Activated CD8-positive, alpha-beta memory T cell treated with anti-CD3 and anti-CD28 coated beads, Interleukin-2, amount 10 ng/mL, durations not matched to agents 7 days and 5 days (primary cell): ENCODE data around the gene NEK8. TPM values are rescaled to one million over a fixed set of nuclear protein-coding genes. Genes with fewer than 3 reads are reported as not detected.
A peak's percentile ranks its signal among the peaks of the same experiment; 100 is the strongest.
"Not testable (repeated sequence)": the region's sequence is repeated elsewhere in the genome, so short reads cannot be mapped to it uniquely, and the experiment has no call there.

Experiments
- ATAC-seq: fragments of 150-1000 bp; cut with Tn5 transposase; one replicate; pipeline ENCODE4 v1.10.0; 2021; ENCODE audit warnings: moderate library complexity
- CTCF ChIA-PET: fragments of 350-600 bp; sonication (Branson Sonifier 250); formaldehyde crosslinking; loops from one replicate; lab custom pipeline; 2021; ENCODE audit warnings: antibody characterized with exemption; lab: Charles Lee
- DNase-seq: peaks from one replicate; pipeline ENCODE4 v3.0.0-alpha.2; 2020
- H3K27ac Mint-ChIP-seq: one replicate; pipeline ENCODE4 v1.8.0; 2021; ENCODE audit warnings: mild to moderate bottlenecking, mixed read lengths
- H3K27me3 Mint-ChIP-seq: one replicate; pipeline ENCODE4 v1.8.0; 2021; ENCODE audit warnings: mixed read lengths
- H3K36me3 Mint-ChIP-seq: one replicate; pipeline ENCODE4 v1.8.0; 2021; ENCODE audit warnings: mild to moderate bottlenecking, mixed read lengths
- H3K4me1 Mint-ChIP-seq: one replicate; pipeline ENCODE4 v1.8.0; 2021; ENCODE audit warnings: mixed read lengths
- H3K4me3 Mint-ChIP-seq: one replicate; pipeline ENCODE4 v1.8.0; 2021; ENCODE audit warnings: mild to moderate bottlenecking, moderate library complexity, mixed read lengths
- H3K9me3 Mint-ChIP-seq: one replicate; pipeline ENCODE4 v1.8.0; 2022; ENCODE audit warnings: low read depth, mixed read lengths
- total RNA-seq, 2 experiments: library from RNA; stranded (reverse); gene quantifications; one replicate each; pipeline ENCODE4 v1.2.3, GENCODE V29; 2021

The NEK8 gene
- total RNA-seq, 2 experiments from 2014 or later: 3.6 to 5.1 TPM

GRCh38 chr17:28759256-28759865, 30.8 kb downstream of the NEK8 start:
- CTCF ChIA-PET: interaction anchor here (7.2 kb wide), 1 partner anchor 8 kb away, joined by 98 read pairs; no protein-coding TSS in a partner anchor
- ATAC-seq: no peak

DNA sequence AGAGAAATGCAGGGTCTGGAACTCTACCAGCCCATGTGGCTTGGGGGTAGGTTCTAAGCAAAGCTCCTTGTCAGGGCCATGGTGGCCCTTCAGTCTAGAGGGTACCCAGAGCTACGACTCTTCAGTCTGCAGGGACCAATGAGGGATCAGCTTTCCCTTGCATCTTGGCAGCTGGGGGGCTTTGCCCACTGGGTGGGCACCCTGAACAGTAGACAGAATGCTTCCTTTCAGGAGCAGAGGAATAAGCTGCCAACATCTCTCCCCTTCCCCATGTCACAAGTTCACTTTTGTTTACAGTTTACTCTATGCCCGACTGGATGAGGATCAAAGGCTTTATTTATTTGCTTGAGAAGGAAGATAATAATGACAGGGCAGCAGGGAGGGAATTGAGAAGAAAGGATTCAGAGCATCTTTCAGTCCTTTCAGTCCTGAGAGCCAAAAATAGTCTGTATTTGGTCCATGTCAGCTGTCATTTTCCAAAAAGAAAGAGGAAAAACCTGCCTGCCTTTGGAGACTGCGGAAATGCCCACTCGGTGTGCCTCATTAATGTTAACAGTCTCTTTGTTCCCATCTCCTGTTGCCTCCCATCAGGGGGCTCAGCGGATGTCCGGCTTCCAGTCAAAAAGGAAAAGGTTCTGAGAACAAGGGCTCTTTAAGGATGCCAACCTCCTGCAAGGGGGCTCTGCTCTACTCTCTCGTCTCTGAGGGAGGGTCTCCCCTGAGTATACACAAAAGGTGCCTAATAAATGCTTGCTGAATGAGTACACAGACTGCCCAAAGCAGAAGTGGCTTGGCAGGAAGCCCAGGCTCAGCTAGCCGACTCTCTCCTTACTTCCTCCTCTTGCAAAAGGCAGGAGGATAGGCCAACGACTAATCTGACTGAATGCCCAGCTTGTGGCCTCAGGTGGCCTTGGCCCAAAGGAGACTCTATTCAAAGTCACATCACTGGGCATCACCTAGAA, 32.3 kb downstream of the NEK8 start:
- H3K27me3 Mint-ChIP-seq: no peaks in the 10 kb centered on the region
- H3K27ac Mint-ChIP-seq: no peak overlapping the region
- peaks cover 19% of the 10 kb centered on the region for H3K36me3 Mint-ChIP-seq
- CTCF ChIA-PET: interaction anchor here (1.2 to 7.2 kb wide), 8 partner anchors 9 to 193 kb away, joined by 3 to 98 read pairs (median 4); partner anchors contain the start of genes DHRS13, FAM222B, FLOT2 and NEK8
- ATAC-seq: no peak
- DNase-seq: no peak
- no peak overlapping the region for H3K4me3 Mint-ChIP-seq
- H3K9me3 Mint-ChIP-seq: no peaks in the 10 kb centered on the region
- H3K4me1 Mint-ChIP-seq: peaks cover 37% of the 10 kb centered on the region

More at GRCh38 chr17:28759256-28759865, 30.8 kb downstream of the NEK8 start:
- no peak for DNase-seq
- Mint-ChIP-seq H3K9me3 (no peaks in the 10 kb centered on the region), H3K27ac (no peak overlapping the region), H3K4me1 (peaks cover 27% of the 10 kb centered on the region), H3K27me3 (no peaks in the 10 kb centered on the region), H3K4me3 (no peak overlapping the region), H3K36me3 (peaks cover 17% of the 10 kb centered on the region)

GRCh38 chr17:28763137-28763799, 34.7 kb downstream of the NEK8 start:
- Mint-ChIP-seq H3K36me3 (peaks cover 19% of the 10 kb centered on the region), H3K27ac (peak overlapping the region; percentile 50), H3K4me3 (no peak overlapping the region), H3K9me3 (no peaks in the 10 kb centered on the region), H3K4me1 (peaks cover 42% of the 10 kb centered on the region), H3K27me3 (no peaks in the 10 kb centered on the region)
- peak; percentile 68 for ATAC-seq
- peak; percentile 54 for DNase-seq
- CTCF ChIA-PET: interaction anchor here (0.6 to 7.2 kb wide), 64 partner anchors 11 to 539 kb away, joined by 3 to 98 read pairs (median 6); partner anchors contain the start of genes BLTP2, DHRS13, FAM222B and FLOT2

DNA sequence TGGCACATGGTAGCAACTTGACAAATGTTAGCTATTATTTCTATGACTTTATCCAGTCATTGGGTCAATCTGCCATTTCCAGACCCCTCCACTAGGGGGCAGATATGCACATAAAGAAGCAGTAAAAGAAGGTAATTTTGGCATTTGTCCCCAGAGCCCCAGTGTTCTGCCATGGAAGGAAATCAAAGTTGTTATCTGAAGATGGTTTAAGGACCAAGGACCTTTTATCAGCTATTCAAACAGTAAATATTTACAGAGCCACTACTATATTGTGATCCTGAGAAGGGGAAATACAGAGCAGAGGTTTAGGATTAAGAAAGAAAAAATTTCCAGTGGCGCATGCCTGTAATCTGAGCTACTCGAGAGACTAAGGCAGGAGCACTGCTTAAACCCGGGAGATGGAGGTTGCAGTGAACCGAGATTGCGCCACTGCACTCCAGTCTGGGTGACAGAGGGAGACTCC, 35.2 kb downstream of the NEK8 start:
- Mint-ChIP-seq H3K9me3 (no peaks in the 10 kb centered on the region), H3K27ac (peak overlapping the region; percentile 50), H3K36me3 (peaks cover 13% of the 10 kb centered on the region), H3K4me3 (no peak overlapping the region), H3K4me1 (peaks cover 42% of the 10 kb centered on the region), H3K27me3 (no peaks in the 10 kb centered on the region)
- peak; percentile 86 for DNase-seq
- CTCF ChIA-PET: interaction anchor here (0.6 to 7.2 kb wide), 66 partner anchors 11 to 538 kb away, joined by 3 to 98 read pairs (median 6); partner anchors contain the start of genes BLTP2, DHRS13, FAM222B and FLOT2
- peak; percentile 70 for ATAC-seq

GRCh38 chr17:28765038-28765437, 36.5 kb downstream of the NEK8 start:
- no peaks in the 10 kb centered on the region for H3K27me3 Mint-ChIP-seq
- no peak for DNase-seq
- H3K4me1 Mint-ChIP-seq: peaks cover 42% of the 10 kb centered on the region
- H3K27ac Mint-ChIP-seq: no peak overlapping the region
- H3K4me3 Mint-ChIP-seq: no peak overlapping the region
- no peak for ATAC-seq
- no peaks in the 10 kb centered on the region for H3K9me3 Mint-ChIP-seq
- H3K36me3 Mint-ChIP-seq: peaks cover 10% of the 10 kb centered on the region
- CTCF ChIA-PET: interaction anchor here (0.9 to 7.2 kb wide), 22 partner anchors 9 to 352 kb away, joined by 3 to 98 read pairs (median 10); partner anchors contain the start of genes DHRS13, FAM222B, FLOT2 and NEK8

GRCh38 chr17:28773736-28774135, 45.1 kb downstream of the NEK8 start:
- no peaks in the 10 kb centered on the region for H3K27me3 Mint-ChIP-seq
- CTCF ChIA-PET: interaction anchor here (0.7 to 4.9 kb wide), 8 partner anchors 10 to 356 kb away, joined by 3 to 44 read pairs (median 5); no protein-coding TSS in a partner anchor
- H3K4me1 Mint-ChIP-seq: peaks cover 20% of the 10 kb centered on the region
- no peak overlapping the region for H3K4me3 Mint-ChIP-seq
- ATAC-seq: no peak
- peaks cover 7% of the 10 kb centered on the region for H3K36me3 Mint-ChIP-seq
- H3K27ac Mint-ChIP-seq: no peak overlapping the region
- H3K9me3 Mint-ChIP-seq: no peaks in the 10 kb centered on the region
- DNase-seq: no peak

GRCh38 chr17:28774206-28774605, 45.6 kb downstream of the NEK8 start:
- DNase-seq (no peak), ATAC-seq (no peak)
- H3K27ac Mint-ChIP-seq: peak overlapping the region; percentile 14
- CTCF ChIA-PET: interaction anchor here (1.0 to 4.9 kb wide), 6 partner anchors 10 to 191 kb away, joined by 3 to 44 read pairs (median 4); no protein-coding TSS in a partner anchor
- H3K9me3 Mint-ChIP-seq: no peaks in the 10 kb centered on the region
- H3K27me3 Mint-ChIP-seq: no peaks in the 10 kb centered on the region
- H3K4me3 Mint-ChIP-seq: no peak overlapping the region
- H3K36me3 Mint-ChIP-seq: peaks cover 11% of the 10 kb centered on the region
- peaks cover 24% of the 10 kb centered on the region for H3K4me1 Mint-ChIP-seq

DNA sequence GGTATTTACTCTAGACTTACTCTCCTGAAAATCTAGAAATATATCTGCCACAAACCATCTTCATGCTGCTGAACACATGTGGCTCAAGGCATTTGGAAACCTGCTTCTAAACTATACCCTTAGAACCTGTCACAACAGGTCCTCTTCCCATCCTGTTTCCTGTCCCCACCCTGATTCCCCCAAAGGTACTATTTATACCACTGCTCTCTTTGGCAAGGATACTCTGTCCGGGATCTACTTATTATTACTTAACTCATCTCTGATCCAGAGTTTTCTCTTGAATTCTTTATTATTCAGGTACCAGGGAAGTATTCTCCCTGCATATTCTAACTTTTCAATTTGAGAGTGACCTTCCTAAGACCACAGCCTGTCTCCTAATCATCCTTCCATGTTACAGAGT, 48.6 kb downstream of the NEK8 start:
- CTCF ChIA-PET: interaction anchor here (1.6 to 4.9 kb wide), 2 partner anchors 13 kb away, joined by 5 to 44 read pairs; no protein-coding TSS in a partner anchor
- Mint-ChIP-seq H3K4me3 (no peak overlapping the region), H3K9me3 (no peaks in the 10 kb centered on the region), H3K27me3 (no peaks in the 10 kb centered on the region), H3K27ac (peak overlapping the region; percentile 29), H3K4me1 (peaks cover 26% of the 10 kb centered on the region), H3K36me3 (peaks cover 12% of the 10 kb centered on the region)
- no peak for DNase-seq
- no peak for ATAC-seq

DNA sequence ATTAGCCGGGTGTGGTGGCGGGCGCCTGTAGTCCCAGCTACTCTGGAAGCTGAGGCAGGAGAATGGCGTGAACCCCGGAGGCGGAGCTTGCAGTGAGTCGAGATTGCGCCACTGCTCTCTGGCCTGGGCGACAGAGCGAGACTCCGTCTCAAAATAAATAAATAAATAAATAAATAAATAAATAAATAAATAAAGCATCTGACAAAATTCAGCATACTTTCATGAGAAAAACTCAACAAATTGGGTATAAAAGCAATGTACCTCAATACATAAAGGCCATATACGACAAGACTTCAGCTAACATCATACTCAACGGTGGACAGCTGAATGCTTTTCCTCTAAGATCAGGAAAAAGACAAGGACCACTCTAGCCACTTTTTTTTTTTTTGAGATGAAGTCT, 51.0 kb downstream of the NEK8 start:
- H3K36me3 Mint-ChIP-seq, CTCF ChIA-PET, ATAC-seq, DNase-seq, H3K9me3 Mint-ChIP-seq, H3K4me3 Mint-ChIP-seq, H3K27ac Mint-ChIP-seq, H3K27me3 Mint-ChIP-seq: not testable (repeated sequence)
- H3K4me1 Mint-ChIP-seq: peaks cover 26% of the 10 kb centered on the region

DNA sequence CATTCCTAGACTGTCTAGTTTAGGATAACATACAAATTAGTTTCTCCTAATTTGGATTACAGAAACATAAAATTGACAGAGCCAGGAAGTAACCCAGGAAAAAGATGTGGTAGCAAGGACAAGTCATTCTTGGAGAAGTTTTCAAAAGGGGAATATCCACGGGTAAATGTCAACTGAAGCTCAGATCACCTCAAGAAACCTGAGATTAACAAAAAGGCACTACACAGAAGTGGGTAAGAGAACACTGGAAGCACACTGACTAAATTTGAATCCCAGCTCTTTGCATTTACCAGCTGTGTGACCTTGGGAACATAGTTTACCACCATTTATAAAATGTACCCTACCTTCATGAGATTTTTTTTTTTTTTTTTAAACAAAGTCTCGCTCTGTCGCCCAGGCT, 54.6 kb downstream of the NEK8 start:
- DNase-seq: no peak
- H3K27me3 Mint-ChIP-seq: no peaks in the 10 kb centered on the region
- ATAC-seq: no peak
- H3K9me3 Mint-ChIP-seq: no peaks in the 10 kb centered on the region
- CTCF ChIA-PET: interaction anchor here (0.7 to 0.9 kb wide), 2 partner anchors 110 to 754 kb away, joined by 3 to 4 read pairs; no protein-coding TSS in a partner anchor
- no peak overlapping the region for H3K4me3 Mint-ChIP-seq
- H3K27ac Mint-ChIP-seq: peak overlapping the region; percentile 35
- peaks cover 7% of the 10 kb centered on the region for H3K36me3 Mint-ChIP-seq
- H3K4me1 Mint-ChIP-seq: peaks cover 12% of the 10 kb centered on the region

- Mint-ChIP-seq H3K4me3 (no peak overlapping the region), H3K9me3 (no peaks in the 10 kb centered on the region), H3K4me1 (peaks cover 1% of the 10 kb centered on the region), H3K27ac (no peak overlapping the region), H3K27me3 (no peaks in the 10 kb centered on the region), H3K36me3 (no peaks in the 10 kb centered on the region)
- CTCF ChIA-PET: interaction anchor here (1.1 to 3.9 kb wide), 3 partner anchors 17 to 61 kb away, joined by 3 to 18 read pairs (median 5); partner anchors contain the start of gene TLCD1
- DNase-seq (no peak), ATAC-seq (no peak)
Measured at GRCh38 chr17:28788100-28788499, 59.5 kb downstream of the NEK8 start.
